GM23338 (cell line): ENCODE data around the gene CACNA1G. TPM values are rescaled to one million over a fixed set of nuclear protein-coding genes. Genes with fewer than 3 reads are reported as not detected.
A peak's percentile ranks its signal among the peaks of the same experiment; 100 is the strongest.

Experiments used
- ATAC-seq: fragments of 200-7000 bp; cut with Tn5 transposase; 3 replicates; pipeline ENCODE4 v1.9.1; 2020
- DNase-seq: peaks from one replicate; pipeline ENCODE4 v3.0.0-alpha.2; 2015; ENCODE audit warnings: low spot score
- H2AFZ ChIP-seq: fragments of 200-600 bp; sonication (generic); 2 replicates; pipeline ENCODE4 v1.8.0; 2016; ENCODE audit warnings: antibody characterized with exemption, mild to moderate bottlenecking, moderate library complexity
- H3F3A ChIP-seq: fragments of 200-600 bp; sonication (generic); replicated peaks from 2 replicates; pipeline ENCODE4 v1.8.0; 2017; ENCODE audit warnings: antibody characterized with exemption, mixed run types, low read depth
- H3K27ac ChIP-seq: fragments of 200-600 bp; sonication (generic); 2 replicates; pipeline ENCODE4 v1.6.1; 2016; ENCODE audit warnings: low read depth
- H3K27me3 ChIP-seq: fragments of 200-600 bp; sonication (generic); 2 replicates; pipeline ENCODE4 v1.8.0; 2016; ENCODE audit warnings: mild to moderate bottlenecking, mixed run types, moderate library complexity; ENCODE audit not compliant: insufficient read depth
- H3K36me3 ChIP-seq: fragments of 200-600 bp; sonication (generic); 2 replicates; pipeline ENCODE4 v1.8.0; 2016; ENCODE audit warnings: mild to moderate bottlenecking; ENCODE audit not compliant: insufficient read depth
- H3K4me1 ChIP-seq: fragments of 200-600 bp; sonication (generic); 2 replicates; pipeline ENCODE4 v1.8.0; 2016; ENCODE audit warnings: mild to moderate bottlenecking, moderate library complexity; ENCODE audit not compliant: insufficient read depth
- H3K4me2 ChIP-seq: fragments of 200-600 bp; sonication (generic); 2 replicates; pipeline ENCODE4 v1.7.1; 2017; ENCODE audit warnings: mixed run types
- H3K4me3 ChIP-seq: fragments of 200-600 bp; sonication (generic); 2 replicates; pipeline ENCODE4 v1.6.1; 2016; ENCODE audit warnings: mixed run types
- H3K79me2 ChIP-seq: fragments of 200-600 bp; sonication (generic); replicated peaks from 2 replicates; pipeline ENCODE4 v1.8.0; 2017; ENCODE audit warnings: mild to moderate bottlenecking; ENCODE audit not compliant: insufficient read depth
- H3K9me2 ChIP-seq: fragments of 200-600 bp; sonication (generic); 2 replicates; pipeline ENCODE4 v1.8.0; 2017; ENCODE audit not compliant: insufficient read depth
- H4K20me1 ChIP-seq: fragments of 200-600 bp; sonication (generic); replicated peaks from 2 replicates; pipeline ENCODE4 v1.8.0; 2017; ENCODE audit warnings: mild to moderate bottlenecking; ENCODE audit not compliant: insufficient read depth
- H3K27ac Mint-ChIP-seq: 2 replicates; pipeline ENCODE4 v1.8.0; 2020; ENCODE audit warnings: inconsistent platforms, mild to moderate bottlenecking, moderate library complexity, mixed read lengths
- H3K27me3 Mint-ChIP-seq: 3 replicates; pipeline ENCODE4 v1.8.0; 2022; ENCODE audit warnings: low read depth, mild to moderate bottlenecking, moderate library complexity, mixed read lengths, inconsistent platforms; ENCODE audit not compliant: insufficient read depth, poor library complexity
- H3K36me3 Mint-ChIP-seq: 3 replicates; pipeline ENCODE4 v1.8.0; 2021; ENCODE audit warnings: low read depth, mild to moderate bottlenecking, inconsistent platforms, moderate library complexity, mixed read lengths
- H3K4me1 Mint-ChIP-seq: 3 replicates; pipeline ENCODE4 v1.8.0; 2020; ENCODE audit warnings: mild to moderate bottlenecking, inconsistent platforms, mixed read lengths
- H3K4me3 Mint-ChIP-seq: 3 replicates; pipeline ENCODE4 v1.8.0; 2021; ENCODE audit warnings: moderate library complexity, mild to moderate bottlenecking, inconsistent platforms, mixed read lengths
- H3K9me3 Mint-ChIP-seq: 3 replicates; pipeline ENCODE4 v1.8.0; 2020; ENCODE audit warnings: moderate library complexity, mild to moderate bottlenecking, inconsistent platforms, mixed read lengths
- CREB1 ChIP-seq: fragments of 250-450 bp; sonication (Bioruptor Pico); IDR thresholded peaks from 2 replicates; pipeline ENCODE4 v1.5.0; 2020; ENCODE audit warnings: low read depth, mild to moderate bottlenecking, moderate library complexity
- ETS1 ChIP-seq: IDR thresholded peaks from 2 replicates; pipeline ENCODE4 v1.6.1; 2016; ENCODE audit warnings: antibody characterized with exemption
- EZH2 ChIP-seq: fragments of 200-600 bp; sonication (generic); IDR thresholded peaks from one replicate; pipeline ENCODE4 v1.8.0; 2017; ENCODE audit warnings: antibody characterized with exemption, mild to moderate bottlenecking, low read depth; ENCODE audit not compliant: unreplicated experiment
- EZH2phosphoT487 ChIP-seq: fragments of 200-600 bp; sonication (generic); IDR thresholded peaks from one replicate; pipeline ENCODE4 v1.8.1; 2018; ENCODE audit warnings: antibody characterized with exemption; ENCODE audit not compliant: unreplicated experiment
- POLR2AphosphoS5 ChIP-seq: IDR thresholded peaks from 2 replicates; pipeline ENCODE4 v1.6.1; 2016; ENCODE audit warnings: antibody characterized with exemption, low read depth
- ZNF114 ChIP-seq: fragments of 250-450 bp; sonication (Bioruptor Pico); IDR thresholded peaks from 2 replicates; pipeline ENCODE4 v1.5.0; 2020; ENCODE audit warnings: mild to moderate bottlenecking, moderate library complexity
- ZNF331 ChIP-seq: fragments of 250-450 bp; sonication (Bioruptor Pico); IDR thresholded peaks from 2 replicates; pipeline ENCODE4 v1.5.0; 2020; ENCODE audit warnings: low read depth, mild to moderate bottlenecking, moderate library complexity
- ZNF462 ChIP-seq: fragments of 250-450 bp; sonication (Bioruptor Pico); IDR thresholded peaks from 2 replicates; pipeline ENCODE4 v1.5.0; 2020; ENCODE audit warnings: mild to moderate bottlenecking, moderate library complexity
- polyA plus RNA-seq: library from polyadenylated mRNA; unstranded; fragments of >200 nt; fragmentation: Nextera tagmentation; extraction: Ambion mirVana; gene quantifications from 2 replicates; pipeline ENCODE4 v1.2.1, GENCODE V29; 2016
- total RNA-seq: library from RNA; depleted of rRNA; stranded (reverse); fragments of >200 nt; shearing (Covaris generic); gene quantifications from 2 replicates; pipeline ENCODE4 v1.2.3, GENCODE V29; 2014

The CACNA1G gene
- total and polyA plus RNA-seq, 2 experiments from 2014 or later: 1.4 to 5.1 TPM

DNA sequence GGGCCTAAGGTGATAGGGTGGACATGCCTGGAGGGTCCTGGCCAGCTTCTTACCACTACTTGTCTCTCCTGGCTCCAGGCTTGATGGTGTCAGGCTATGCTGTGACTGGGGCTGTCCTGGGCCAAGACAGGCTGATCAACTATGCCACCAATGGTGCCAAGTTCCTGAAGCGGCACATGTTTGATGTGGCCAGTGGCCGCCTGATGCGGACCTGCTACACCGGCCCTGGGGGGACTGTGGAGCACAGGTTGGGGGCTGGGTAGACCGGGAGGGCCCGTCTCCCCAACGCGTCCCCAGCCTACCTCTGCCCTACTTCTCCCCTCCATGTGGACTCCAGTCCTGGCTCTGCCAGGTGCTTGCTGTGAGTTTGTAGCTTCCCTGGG lies 9.1 kb upstream of the CACNA1G start:
- H3K4me3 ChIP-seq: no peak overlapping the region
- no peak overlapping the region for H3K4me3 Mint-ChIP-seq
- no peaks in the 10 kb centered on the region for H3F3A ChIP-seq
- no peak overlapping the region for H3K27ac ChIP-seq
- H3K27me3 Mint-ChIP-seq: peaks cover 12% of the 10 kb centered on the region
- peaks cover 10% of the 10 kb centered on the region; the same call in 2 of the 3 replicates for H3K4me1 Mint-ChIP-seq
- H3K79me2 ChIP-seq: no peaks in the 10 kb centered on the region
- no peak overlapping the region for H3K4me2 ChIP-seq
- TF ChIP-seq EZH2phosphoT487: no peak
- no peak for TF ChIP-seq ETS1
- no peak for TF ChIP-seq CREB1
- no peak for TF ChIP-seq POLR2AphosphoS5
- TF ChIP-seq ZNF462 (CRISPR knock-in tag): no peak
- H4K20me1 ChIP-seq: no peaks in the 10 kb centered on the region
- H3K4me1 ChIP-seq: peaks cover 9% of the 10 kb centered on the region; the same call in 1 of the 2 replicates
- DNase-seq (no peak), ATAC-seq (no peak)
- H3K36me3 ChIP-seq: no peaks in the 10 kb centered on the region
- H3K36me3 Mint-ChIP-seq: no peaks in the 10 kb centered on the region; the same call in 2 of the 3 replicates
- H2AFZ ChIP-seq: 0 out of 2 replicates have a peak overlapping the region, but pooled peaks have one; percentile 74
- no peak overlapping the region for H3K27ac Mint-ChIP-seq
- no peaks in the 10 kb centered on the region for H3K9me3 Mint-ChIP-seq
- H3K9me2 ChIP-seq: no peaks in the 10 kb centered on the region
- no peaks in the 10 kb centered on the region for H3K27me3 ChIP-seq

DNA sequence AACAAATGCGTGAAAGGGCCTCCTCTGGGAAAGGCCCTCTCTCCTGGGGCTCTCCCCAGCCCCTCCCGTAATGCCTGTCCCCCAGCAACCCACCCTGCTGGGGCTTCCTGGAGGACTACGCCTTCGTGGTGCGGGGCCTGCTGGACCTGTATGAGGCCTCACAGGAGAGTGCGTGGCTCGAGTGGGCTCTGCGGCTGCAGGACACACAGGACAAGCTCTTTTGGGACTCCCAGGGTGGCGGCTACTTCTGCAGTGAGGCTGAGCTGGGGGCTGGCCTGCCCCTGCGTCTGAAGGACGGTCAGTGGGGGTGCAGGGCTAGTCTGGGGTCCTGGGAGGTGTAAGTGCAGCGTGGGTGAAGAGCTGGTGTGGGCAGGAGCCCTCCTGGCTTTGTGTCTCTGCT lies 8.6 kb upstream of the CACNA1G start:
- DNase-seq (no peak), ATAC-seq (no peak)
- peaks cover 17% of the 10 kb centered on the region for H3K27me3 Mint-ChIP-seq
- H3K79me2 ChIP-seq: no peaks in the 10 kb centered on the region
- H3K27me3 ChIP-seq: peaks cover 3% of the 10 kb centered on the region
- peaks cover 9% of the 10 kb centered on the region; the same call in 1 of the 2 replicates for H3K4me1 ChIP-seq
- TF ChIP-seq EZH2phosphoT487 (no peak), ZNF331 (CRISPR knock-in tag) (no peak), ZNF114 (CRISPR knock-in tag) (no peak), ETS1 (no peak), EZH2 (no peak)
- peaks cover 10% of the 10 kb centered on the region; the same call in 2 of the 3 replicates for H3K4me1 Mint-ChIP-seq
- H3K27ac Mint-ChIP-seq: no peak overlapping the region
- no peak overlapping the region for H3K4me2 ChIP-seq
- H3K4me3 Mint-ChIP-seq: no peak overlapping the region
- no peak overlapping the region for H3K4me3 ChIP-seq
- no peaks in the 10 kb centered on the region; the same call in 2 of the 3 replicates for H3K36me3 Mint-ChIP-seq
- H3K9me2 ChIP-seq: no peaks in the 10 kb centered on the region
- H3K27ac ChIP-seq: no peak overlapping the region
- no peaks in the 10 kb centered on the region for H3K9me3 Mint-ChIP-seq
- no peaks in the 10 kb centered on the region for H3K36me3 ChIP-seq
- no peaks in the 10 kb centered on the region for H3F3A ChIP-seq
- no peaks in the 10 kb centered on the region for H4K20me1 ChIP-seq
- H2AFZ ChIP-seq: no peak overlapping the region
